Thoracic aorta (tissue), 2 donors: Measurements from ENCODE around the gene BCL6B. TPM values are rescaled to one million over a fixed set of nuclear protein-coding genes. Genes with fewer than 3 reads are reported as not detected.
A peak's percentile ranks its signal among the peaks of the same experiment; 100 is the strongest.

Experiments used
- ATAC-seq: fragments of 150-250 bp; one replicate; pipeline ENCODE4 v1.8.0; 2017; ENCODE audit warnings: low read depth; ENCODE audit not compliant: insufficient number of reproducible peaks, low FRiP score
- DNase-seq: peaks from one replicate; pipeline ENCODE4 v3.0.0-alpha.2; 2020; ENCODE audit warnings: low spot score
- H3K27ac ChIP-seq, 2 donors: fragments of 200-600 bp; sonication (generic); 1 replicate in 1 of 2; 2 replicates in 1 of 2; pipeline ENCODE4 v1.5.1; 2016; ENCODE audit warnings: mild to moderate bottlenecking in 2 of 2, moderate library complexity in 2 of 2
- H3K27me3 ChIP-seq: fragments of 200-600 bp; sonication (generic); replicated peaks from 2 replicates; pipeline ENCODE4 v1.6.0; 2016; ENCODE audit warnings: mild to moderate bottlenecking; ENCODE audit not compliant: insufficient read depth
- H3K36me3 ChIP-seq: fragments of 200-600 bp; sonication (generic); one replicate; pipeline ENCODE4 v1.5.1; 2016
- H3K4me1 ChIP-seq, 2 donors: fragments of 200-600 bp; sonication (generic); 1 replicate in 1 of 2; 2 replicates in 1 of 2; pipeline versions ENCODE4 v1.5.1 to v1.6.0; 2016; ENCODE audit warnings: low read depth in 2 of 2, mild to moderate bottlenecking in 1 of 2; ENCODE audit not compliant: control insufficient read depth in 1 of 2
- H3K4me3 ChIP-seq: fragments of 200-600 bp; sonication (generic); 2 replicates; pipeline ENCODE4 v1.5.1; 2016; ENCODE audit warnings: mild to moderate bottlenecking
- H3K9me3 ChIP-seq: fragments of 200-600 bp; sonication (generic); 2 replicates; pipeline ENCODE4 v1.5.1; 2016
- total RNA-seq, 2 donors: library from RNA; depleted of rRNA; stranded (reverse); fragments of >200 nt; gene quantifications; one replicate each; pipeline versions ENCODE4 v1.1.0 to v1.2.3, GENCODE V29; 2016
- TF ChIP-seq, protein P1 (sequence below): fragments of 200-600 bp; sonication (generic); IDR thresholded peaks from one replicate; pipeline ENCODE4 v1.5.1; 2019; ENCODE audit warnings: antibody characterized with exemption

Gene BCL6B
- total RNA-seq, 2 donors from 2014 or later = 0.95 to 5.7 TPM

GRCh38 chr17:6996256-6997011 is 26.4 kb upstream of the BCL6B start:
- Histone ChIP-seq H3K27ac (no peak overlapping the region), H3K9me3 (no peaks in the 10 kb centered on the region), H3K4me1 (peaks cover 11 to 14% of the 10 kb centered on the region in 2 donors), H3K36me3 (peaks cover 16% of the 10 kb centered on the region), H3K4me3 (peak overlapping the region; percentile 70), H3K27me3 (no peaks in the 10 kb centered on the region)
- ATAC-seq = no peak
- TF ChIP-seq, protein P1, sequence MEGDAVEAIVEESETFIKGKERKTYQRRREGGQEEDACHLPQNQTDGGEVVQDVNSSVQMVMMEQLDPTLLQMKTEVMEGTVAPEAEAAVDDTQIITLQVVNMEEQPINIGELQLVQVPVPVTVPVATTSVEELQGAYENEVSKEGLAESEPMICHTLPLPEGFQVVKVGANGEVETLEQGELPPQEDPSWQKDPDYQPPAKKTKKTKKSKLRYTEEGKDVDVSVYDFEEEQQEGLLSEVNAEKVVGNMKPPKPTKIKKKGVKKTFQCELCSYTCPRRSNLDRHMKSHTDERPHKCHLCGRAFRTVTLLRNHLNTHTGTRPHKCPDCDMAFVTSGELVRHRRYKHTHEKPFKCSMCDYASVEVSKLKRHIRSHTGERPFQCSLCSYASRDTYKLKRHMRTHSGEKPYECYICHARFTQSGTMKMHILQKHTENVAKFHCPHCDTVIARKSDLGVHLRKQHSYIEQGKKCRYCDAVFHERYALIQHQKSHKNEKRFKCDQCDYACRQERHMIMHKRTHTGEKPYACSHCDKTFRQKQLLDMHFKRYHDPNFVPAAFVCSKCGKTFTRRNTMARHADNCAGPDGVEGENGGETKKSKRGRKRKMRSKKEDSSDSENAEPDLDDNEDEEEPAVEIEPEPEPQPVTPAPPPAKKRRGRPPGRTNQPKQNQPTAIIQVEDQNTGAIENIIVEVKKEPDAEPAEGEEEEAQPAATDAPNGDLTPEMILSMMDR = no peak
- DNase-seq = no peak

- H3K27ac ChIP-seq = no peak overlapping the region
- TF ChIP-seq, protein P1 = no peak
- no peaks in the 10 kb centered on the region for H3K27me3 ChIP-seq
- peaks cover 11 to 14% of the 10 kb centered on the region in 2 donors for H3K4me1 ChIP-seq
- no peak overlapping the region for H3K4me3 ChIP-seq
- peaks cover 23% of the 10 kb centered on the region for H3K36me3 ChIP-seq
- DNase-seq (no peak), ATAC-seq (no peak)
- no peaks in the 10 kb centered on the region for H3K9me3 ChIP-seq
Measured at GRCh38 chr17:6997171-6997570, 25.7 kb upstream of the BCL6B start.

GRCh38 chr17:6998855-6999508 is 23.9 kb upstream of the BCL6B start:
- Histone ChIP-seq H3K4me3 (no peak overlapping the region), H3K27ac (no peak overlapping the region), H3K36me3 (peaks cover 25% of the 10 kb centered on the region), H3K27me3 (no peaks in the 10 kb centered on the region), H3K4me1 (peaks cover 11 to 14% of the 10 kb centered on the region in 2 donors), H3K9me3 (no peaks in the 10 kb centered on the region)
- no peak for ATAC-seq
- TF ChIP-seq, protein P1 = no peak
- no peak for DNase-seq

DNA sequence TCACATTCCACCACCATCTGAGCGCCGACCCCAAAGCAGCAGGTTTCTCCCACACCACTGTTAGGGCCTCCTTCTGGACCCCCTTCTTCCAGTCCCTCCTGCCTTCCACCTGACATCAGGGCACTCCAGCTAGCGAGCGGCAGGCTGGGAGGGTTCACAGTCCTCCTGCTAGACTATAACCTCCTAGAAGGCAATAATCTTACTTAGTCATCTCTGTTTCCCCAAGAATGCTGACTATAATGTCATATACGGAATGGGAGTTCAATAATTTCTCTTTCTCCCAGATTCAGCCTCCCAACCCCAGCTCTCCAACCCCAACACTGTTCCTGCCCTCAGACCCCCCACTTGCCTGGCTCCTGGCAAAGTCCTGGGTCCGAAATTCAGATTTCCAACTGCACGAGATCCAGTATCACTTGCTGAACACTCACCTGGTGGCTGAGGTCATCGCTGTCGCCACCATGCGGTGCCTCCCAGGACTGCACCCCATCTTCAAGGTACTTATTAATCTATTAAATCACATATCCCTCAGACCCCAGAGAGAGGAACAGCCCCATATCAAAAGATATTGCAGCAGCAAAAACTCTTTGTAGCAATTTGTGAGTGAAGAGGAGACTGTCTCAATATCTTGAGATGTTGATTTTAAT is 21.4 kb upstream of the BCL6B start:
- ATAC-seq (no peak), DNase-seq (no peak)
- Histone ChIP-seq H3K27me3 (no peaks in the 10 kb centered on the region), H3K4me3 (no peak overlapping the region), H3K36me3 (peaks cover 25% of the 10 kb centered on the region), H3K4me1 (peaks cover under 1 to 1% of the 10 kb centered on the region in 2 donors), H3K27ac (no peak overlapping the region), H3K9me3 (no peaks in the 10 kb centered on the region)
- TF ChIP-seq, protein P1 = no peak
